IMR-90 (cell line): Measurements from ENCODE around the gene TADA2A. TPM values are rescaled to one million over a fixed set of nuclear protein-coding genes. Genes with fewer than 3 reads are reported as not detected.

Experiments used
- ATAC-seq: fragments of 200-7000 bp; cut with Tn5 transposase; 2 replicates; pipeline ENCODE4 v1.9.1; 2020; ENCODE audit warnings: low read depth, mild to moderate bottlenecking, moderate library complexity
- BruUV-seq: library from RNA; stranded (reverse); fragments of 400-500 nt; replicated peaks from 2 replicates; lab custom pipeline; 2021; lab: Mats Ljungman, UMichigan
- CTCF ChIA-PET: fragments of 300-600 bp; formaldehyde crosslinking; extraction: SDS; loops from one replicate; lab custom pipeline; 2021; ENCODE audit warnings: antibody characterized with exemption; lab: Yijun Ruan, JAX
- POLR2A ChIA-PET: fragments of 300-600 bp; sonication (Branson Sonifier 250); formaldehyde crosslinking; loops from one replicate; lab custom pipeline; 2022; ENCODE audit warnings: antibody characterized with exemption; ENCODE audit not compliant: unreplicated experiment; lab: Charles Lee
- DNase-seq: peaks from one replicate; pipeline ENCODE4 v3.0.0; 2013
- H2AFZ ChIP-seq: replicated peaks from 2 replicates; pipeline ENCODE3; 2013; ENCODE audit warnings: low read length, mild to moderate bottlenecking; ENCODE audit not compliant: poor library complexity
- H2AK5ac ChIP-seq: 2 replicates; pipeline ENCODE4 v1.6.1; 2013; ENCODE audit warnings: low read depth, low read length, inconsistent platforms
- H2AK9ac ChIP-seq: replicated peaks from 2 replicates; pipeline ENCODE3; 2013; ENCODE audit warnings: mild to moderate bottlenecking, low read depth, low read length, moderate library complexity; ENCODE audit not compliant: poor library complexity
- H2BK120ac ChIP-seq: 2 replicates; pipeline ENCODE4 v1.6.1; 2013; ENCODE audit warnings: low read depth, low read length, inconsistent platforms
- H2BK15ac ChIP-seq: 3 replicates; pipeline ENCODE4 v1.6.1; 2013; ENCODE audit warnings: low read depth, low read length, inconsistent platforms
- H2BK20ac ChIP-seq: 2 replicates; pipeline ENCODE4 v1.6.1; 2013; ENCODE audit warnings: low read depth, mild to moderate bottlenecking, inconsistent platforms, low read length, moderate library complexity
- H2BK5ac ChIP-seq: 2 replicates; pipeline ENCODE4 v1.6.1; 2013; ENCODE audit warnings: mild to moderate bottlenecking, low read depth, low read length, inconsistent platforms; ENCODE audit not compliant: poor library complexity, severe bottlenecking
- H3K14ac ChIP-seq: replicated peaks from 2 replicates; pipeline ENCODE4 v1.6.1; 2013; ENCODE audit warnings: low read depth, low read length, inconsistent platforms
- H3K18ac ChIP-seq: 2 replicates; pipeline ENCODE4 v1.6.1; 2013; ENCODE audit warnings: low read depth, low read length, control low read depth
- H3K23ac ChIP-seq: 2 replicates; pipeline ENCODE4 v1.6.1; 2013; ENCODE audit warnings: low read depth, low read length, inconsistent platforms
- H3K27ac ChIP-seq: 2 replicates; pipeline ENCODE4 v1.5.1; 2013; ENCODE audit warnings: mild to moderate bottlenecking, control low read depth, low read length; ENCODE audit not compliant: insufficient read depth
- H3K27me3 ChIP-seq: 2 replicates; pipeline ENCODE4 v1.6.1; 2013; ENCODE audit warnings: low read length; ENCODE audit not compliant: control insufficient read depth, insufficient read depth
- H3K36me3 ChIP-seq: 2 replicates; pipeline ENCODE4 v1.6.1; 2013; ENCODE audit warnings: low read length, mixed read lengths; ENCODE audit not compliant: control insufficient read depth, insufficient read depth
- H3K4ac ChIP-seq: 2 replicates; pipeline ENCODE4 v1.6.1; 2013; ENCODE audit warnings: low read depth, low read length, inconsistent platforms
- H3K4me1 ChIP-seq: 2 replicates; pipeline ENCODE4 v1.6.1; 2013; ENCODE audit warnings: low read length, mixed read lengths; ENCODE audit not compliant: control insufficient read depth, insufficient read depth
- H3K4me2 ChIP-seq: 2 replicates; pipeline ENCODE4 v1.6.1; 2013; ENCODE audit warnings: low read depth, mild to moderate bottlenecking, control low read depth, low read length, moderate library complexity
- H3K4me3 ChIP-seq: 2 replicates; pipeline ENCODE4 v1.5.1; 2013; ENCODE audit warnings: low read depth, mild to moderate bottlenecking, control low read depth, low read length, moderate library complexity; ENCODE audit not compliant: insufficient read depth
- H3K56ac ChIP-seq: 2 replicates; pipeline ENCODE4 v1.6.1; 2013; ENCODE audit warnings: low read length, inconsistent platforms; ENCODE audit not compliant: insufficient read depth; ENCODE audit errors: extremely low read depth
- H3K79me1 ChIP-seq, 2 experiments: 2 replicates each; pipeline ENCODE4 v1.6.1; 2013; ENCODE audit warnings: low read length in 2 of 2, inconsistent platforms in 1 of 2, low read depth in 1 of 2
- H3K9ac ChIP-seq: 2 replicates; pipeline ENCODE4 v1.6.1; 2013; ENCODE audit warnings: low read depth, low read length, control low read depth
- H3K9me1 ChIP-seq: 2 replicates; pipeline ENCODE4 v1.6.1; 2013; ENCODE audit warnings: low read length, inconsistent platforms; ENCODE audit not compliant: insufficient read depth
- H3K9me3 ChIP-seq: 2 replicates; pipeline ENCODE4 v1.6.1; 2013; ENCODE audit warnings: low read length; ENCODE audit not compliant: control insufficient read depth, insufficient read depth
- H4K20me1 ChIP-seq: 2 replicates; pipeline ENCODE4 v1.6.1; 2013; ENCODE audit warnings: low read length, inconsistent platforms; ENCODE audit not compliant: insufficient read depth
- H4K5ac ChIP-seq: 2 replicates; pipeline ENCODE4 v1.6.1; 2013; ENCODE audit warnings: mild to moderate bottlenecking, low read depth, low read length, control low read depth
- H4K8ac ChIP-seq, 2 experiments: 2 replicates each; pipeline ENCODE4 v1.6.1; 2013; ENCODE audit warnings: low read depth in 2 of 2, low read length in 2 of 2, control low read depth in 1 of 2, inconsistent platforms in 1 of 2
- H4K91ac ChIP-seq: 2 replicates; pipeline ENCODE4 v1.6.1; 2013; ENCODE audit warnings: low read depth, low read length, inconsistent platforms; ENCODE audit not compliant: insufficient read depth
- FOS ChIP-seq: fragments of 150-350 bp; IDR thresholded peaks from 2 replicates; pipeline ENCODE4 v1.6.1; 2016; ENCODE audit warnings: low read depth, low read length
- USF2 ChIP-seq: fragments of 150-350 bp; IDR thresholded peaks from 2 replicates; pipeline ENCODE4 v1.6.1; 2017; ENCODE audit warnings: mild to moderate bottlenecking, antibody characterized with exemption, low read length, low read depth
- WGBS, 2 experiments: methylation state at CpG; one replicate each; pipeline versions ENCODE4 v1.1.5 to v1.1.7; 2013; ENCODE audit warnings: missing lambda C conversion rate in 2 of 2; ENCODE audit not compliant: insufficient read length in 1 of 2; ENCODE audit errors: extremely low coverage in 2 of 2; 5-methylcytosine and 5-hydroxymethylcytosine counted together
- dilution Hi-C: fragments of 300-500 bp; cut with HindIII; formaldehyde crosslinking; loops from one replicate; pipeline ENCODE4 v1.14.3; 2018; ENCODE audit warnings: low sequenced_read_pairs; ENCODE audit not compliant: unreplicated experiment
- in situ Hi-C: fragments of 300-500 bp; cut with MboI; formaldehyde crosslinking; loops from 3 replicates; pipeline ENCODE4 v1.14.3; 2019; ENCODE audit warnings: low sequenced_read_pairs, inconsistent platforms, mixed read lengths
- intact Hi-C: fragments of 100-400 bp; cut with micrococcal nuclease; formaldehyde crosslinking; loops from 2 replicates; pipeline ENCODE4 v1.10.0; 2022
- polyA plus RNA-seq, 3 experiments: library from polyadenylated mRNA; depleted of rRNA; stranded (reverse); fragments of >200 nt; gene quantifications; 2 replicates each; pipeline ENCODE4 v1.2.3, GENCODE V29; 2012; ENCODE audit warnings: low replicate concordance in 1 of 3
- total RNA-seq: library from RNA; depleted of rRNA; stranded (reverse); fragments of >200 nt; gene quantifications from 2 replicates; pipeline ENCODE4 v1.2.3, GENCODE V29; 2012

The TADA2A gene
- total and polyA plus RNA-seq, 2 of the 4 experiments (the other 2 are of a cell fraction) = 13.1 to 19.7 TPM

- Histone ChIP-seq H3K79me1 (peaks cover 0 to 25% of the 10 kb centered on the region in 2 experiments; a peak in 3 of 4 replicates), H3K14ac (no peak overlapping the region), H2AK5ac (no peak overlapping the region), H3K9me1 (0 out of 2 replicates have a peak, but pooled peaks cover 5% of the 10 kb centered on the region), H3K27me3 (no peaks in the 10 kb centered on the region), H3K36me3 (no peaks in the 10 kb centered on the region), H3K4me3 (no peak overlapping the region), H4K91ac (no peak overlapping the region), H2AK9ac (no peak overlapping the region), H3K4me2 (no peak overlapping the region), H3K4me1 (peaks cover 7% of the 10 kb centered on the region), H4K20me1 (peaks cover 5% of the 10 kb centered on the region; the same call in 1 of the 2 replicates), H3K27ac (no peak overlapping the region), H3K9me3 (no peaks in the 10 kb centered on the region), H4K8ac (no peak overlapping the region), H2BK20ac (no peak overlapping the region), H4K5ac (no peak overlapping the region), H3K4ac (no peak overlapping the region), H3K56ac (no peak overlapping the region), H2BK5ac (no peak overlapping the region), H2AFZ (no peak overlapping the region), H2BK15ac (no peak overlapping the region), H2BK120ac (no peak overlapping the region), H3K18ac (no peak overlapping the region), H3K9ac (no peak overlapping the region), H3K23ac (no peak overlapping the region)
- TF ChIP-seq USF2 (no peak), FOS (no peak)
- ChIA-PET CTCF (interaction anchor here (0.7 kb wide), 1 partner anchor 18 kb away, joined by 3 read pairs; no protein-coding TSS in a partner anchor), POLR2A (no interaction called here)
- in situ Hi-C loops (no loop called here), dilution Hi-C loops (no loop called here), intact Hi-C loops (no loop called here)
- DNase-seq (no peak), ATAC-seq (no peak)
- BruUV-seq = no TSS peak
- no CpG with 5 or more reads among the region's 4 CpGs for WGBS, 2 experiments
Observed at GRCh38 chr17:37389160-37389559, 17.5 kb upstream of the TADA2A start.
